ENCODE data around the gene PARP1.

DNA sequence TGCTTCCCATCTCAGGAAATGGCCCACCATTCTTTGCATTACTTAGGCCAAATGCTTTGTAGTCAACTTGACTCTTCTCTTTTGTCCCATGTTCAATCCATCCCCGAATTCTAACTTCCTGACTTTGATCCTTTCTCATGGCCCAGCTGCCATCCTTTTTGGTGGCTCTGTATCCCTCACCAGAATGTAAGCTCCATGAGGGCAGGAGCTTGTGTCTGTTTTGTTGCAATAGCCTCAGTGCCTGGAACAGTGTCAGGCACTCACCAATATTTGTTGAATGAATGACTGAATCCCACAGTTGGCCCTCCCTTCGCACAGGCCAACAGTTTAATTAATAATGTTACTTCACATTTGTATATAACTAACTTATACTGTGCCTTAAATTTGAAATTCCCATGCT is 3.1 kb upstream of the PARP1 start:
- TF ChIP-seq, protein P1, sequence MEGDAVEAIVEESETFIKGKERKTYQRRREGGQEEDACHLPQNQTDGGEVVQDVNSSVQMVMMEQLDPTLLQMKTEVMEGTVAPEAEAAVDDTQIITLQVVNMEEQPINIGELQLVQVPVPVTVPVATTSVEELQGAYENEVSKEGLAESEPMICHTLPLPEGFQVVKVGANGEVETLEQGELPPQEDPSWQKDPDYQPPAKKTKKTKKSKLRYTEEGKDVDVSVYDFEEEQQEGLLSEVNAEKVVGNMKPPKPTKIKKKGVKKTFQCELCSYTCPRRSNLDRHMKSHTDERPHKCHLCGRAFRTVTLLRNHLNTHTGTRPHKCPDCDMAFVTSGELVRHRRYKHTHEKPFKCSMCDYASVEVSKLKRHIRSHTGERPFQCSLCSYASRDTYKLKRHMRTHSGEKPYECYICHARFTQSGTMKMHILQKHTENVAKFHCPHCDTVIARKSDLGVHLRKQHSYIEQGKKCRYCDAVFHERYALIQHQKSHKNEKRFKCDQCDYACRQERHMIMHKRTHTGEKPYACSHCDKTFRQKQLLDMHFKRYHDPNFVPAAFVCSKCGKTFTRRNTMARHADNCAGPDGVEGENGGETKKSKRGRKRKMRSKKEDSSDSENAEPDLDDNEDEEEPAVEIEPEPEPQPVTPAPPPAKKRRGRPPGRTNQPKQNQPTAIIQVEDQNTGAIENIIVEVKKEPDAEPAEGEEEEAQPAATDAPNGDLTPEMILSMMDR (IDR thresholded peaks at IDR 0.05): no peak
- TF ChIP-seq EP300 (IDR thresholded peaks at IDR 0.05): no peak
- TF ChIP-seq POLR2A (IDR thresholded peaks at IDR 0.05): no peak
- no peak for TF ChIP-seq POLR2AphosphoS5 (IDR thresholded peaks at IDR 0.05)
